BLaER1 treated with 17β-estradiol and CSF1 and Interleukin-3, amounts not matched to agents 10 nM and 100 nM (cell line): ENCODE measurements around the gene FGD3.
"Not testable (repeated sequence)": the region's sequence is repeated elsewhere in the genome, so short reads cannot be mapped to it uniquely, and the experiment has no call there.

Experiments
- H3K27ac ChIP-seq, 11 experiments: shearing (Covaris generic); formaldehyde crosslinking; 2 replicates each; pipeline ENCODE4 v1.8.1; 2022
- H3K27me3 ChIP-seq, 11 experiments: shearing (Covaris generic); formaldehyde crosslinking; 2 replicates each; pipeline ENCODE4 v1.8.1; 2022
- H3K36me3 ChIP-seq, 11 experiments: shearing (Covaris generic); formaldehyde crosslinking; 2 replicates each; pipeline ENCODE4 v1.8.1; 2022
- H3K4me1 ChIP-seq, 10 experiments: shearing (Covaris generic); formaldehyde crosslinking; 2 replicates each; pipeline ENCODE4 v1.8.1; 2022
- H3K4me2 ChIP-seq, 11 experiments: shearing (Covaris generic); formaldehyde crosslinking; 2 replicates each; pipeline ENCODE4 v1.8.1; 2022
- H3K4me3 ChIP-seq, 10 experiments: shearing (Covaris generic); formaldehyde crosslinking; 2 replicates each; pipeline ENCODE4 v1.8.1; 2022
- H3K9ac ChIP-seq, 11 experiments: shearing (Covaris generic); formaldehyde crosslinking; 2 replicates each; pipeline ENCODE4 v1.8.1; 2022
- H3K9me3 ChIP-seq, 11 experiments: shearing (Covaris generic); formaldehyde crosslinking; replicated peaks in 1 of 11; 2 replicates each; pipeline ENCODE4 v1.8.1; 2022
- H4K20me1 ChIP-seq, 11 experiments: shearing (Covaris generic); formaldehyde crosslinking; 2 replicates each; pipeline ENCODE4 v1.8.1; 2022
- Cebpa-rat ChIP-seq, 11 experiments: shearing (Covaris generic); IDR thresholded peaks; 2 replicates each; pipeline ENCODE4 v1.8.1; 2022

Gene FGD3

DNA sequence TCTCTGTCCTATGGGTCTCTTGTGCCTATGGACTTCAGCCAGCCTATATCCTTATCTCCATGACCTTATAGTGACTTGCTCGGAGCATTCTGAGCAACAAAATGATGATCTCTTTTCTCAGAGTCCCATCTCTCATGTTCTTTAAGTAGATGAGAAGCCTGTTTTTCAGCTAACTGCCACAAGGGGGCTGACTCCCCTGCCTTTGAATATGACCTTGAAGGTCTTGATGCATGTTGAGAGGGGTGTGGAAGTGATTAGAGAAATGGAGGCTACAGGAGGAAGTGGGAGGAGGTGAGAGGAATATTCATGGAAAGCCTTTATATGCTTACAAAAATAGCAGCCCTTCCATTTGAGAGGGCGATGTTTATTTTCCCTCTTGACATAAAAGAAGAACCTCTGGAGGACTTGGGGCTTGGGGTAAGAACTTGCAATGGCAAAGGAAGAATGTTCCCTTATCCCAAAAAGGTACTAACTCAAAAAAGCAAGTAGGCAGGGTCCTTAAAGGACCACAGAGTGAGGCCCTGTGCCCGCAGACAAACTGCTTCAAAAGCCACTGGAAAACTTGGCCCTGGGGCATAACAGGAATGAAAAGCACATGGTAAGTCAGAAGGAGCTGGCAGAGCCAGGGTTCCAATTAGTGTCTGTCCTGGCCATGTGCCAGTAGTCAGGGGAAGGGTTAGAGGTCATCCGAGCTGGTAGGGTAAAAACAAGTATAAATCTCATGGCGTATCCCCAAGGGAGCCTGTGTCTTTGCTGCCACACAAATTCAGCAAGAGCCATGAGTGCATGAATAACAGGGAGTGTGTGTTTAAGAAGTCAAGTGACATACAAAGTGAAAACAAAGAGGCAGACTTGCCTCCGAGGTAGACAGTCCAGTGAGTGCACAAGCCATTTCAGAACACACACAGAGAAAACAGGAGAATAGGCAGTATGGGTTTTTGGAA is 39.1 kb downstream of the FGD3 start:
- Histone ChIP-seq H4K20me1 (peaks cover 0 to 92% (median 36%) of the 10 kb centered on the region in 11 experiments; a peak in 17 of 22 replicates), H3K27me3 (no peaks in the 10 kb centered on the region), H3K27ac (peak overlapping the region in 1 of 11 experiments; percentile 27; a peak in 1 of 22 replicates), H3K4me2 (0 out of 22 replicates have a peak overlapping the region, but pooled peaks of 2 of the 11 experiments have one; percentile 4 to 5), H3K36me3 (peaks cover 95 to 100% (median 98%) of the 10 kb centered on the region in 11 experiments), H3K9ac (no peak overlapping the region), H3K9me3 (peaks cover 32 to 82% (median 70%) of the 10 kb centered on the region in 11 experiments), H3K4me1 (peaks cover 0 to 49% (median 0%) of the 10 kb centered on the region in 10 experiments; a peak in 4 of 20 replicates), H3K4me3 (no peak overlapping the region)
- TF ChIP-seq Cebpa-rat (IDR thresholded peaks at IDR 0.05), result no peak

DNA sequence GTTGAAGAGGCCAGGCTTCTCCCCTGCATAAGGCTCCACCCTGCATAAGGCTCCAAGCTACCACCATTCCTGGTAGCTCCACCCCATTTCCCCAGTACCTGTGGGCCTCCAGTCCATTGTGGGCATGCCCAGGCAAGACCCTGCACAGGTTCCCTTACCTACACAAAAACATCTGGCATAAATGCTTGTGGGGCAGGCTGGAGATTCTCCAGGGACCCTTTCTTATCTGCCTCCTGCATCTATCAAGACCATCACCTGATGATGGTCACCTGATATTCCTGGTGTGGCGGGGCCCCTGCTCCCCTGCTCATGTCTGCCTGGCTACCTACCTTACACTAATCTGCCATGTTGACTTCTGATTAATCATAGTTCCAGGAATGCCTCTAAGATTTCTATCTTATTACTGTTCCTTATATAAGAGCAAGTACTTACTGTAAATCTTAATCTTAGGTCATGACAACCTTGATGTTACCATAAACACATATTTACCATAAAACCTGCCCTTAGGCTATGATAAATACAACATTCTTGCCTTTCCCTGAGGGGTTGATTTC is 41.0 kb downstream of the FGD3 start:
- peaks cover 0 to 49% (median 0%) of the 10 kb centered on the region in 10 experiments; a peak in 4 of 20 replicates for H3K4me1 ChIP-seq
- H3K9ac ChIP-seq, result no peak overlapping the region
- H3K36me3 ChIP-seq, result peaks cover 95 to 100% (median 98%) of the 10 kb centered on the region in 11 experiments
- H3K4me3 ChIP-seq, result no peak overlapping the region
- TF ChIP-seq Cebpa-rat (IDR thresholded peaks at IDR 0.05), result no peak
- H3K27ac ChIP-seq, result peak overlapping the region in 5 of 11 experiments; percentile 2 to 17 (median 9); a peak in 1 of 22 replicates
- H4K20me1 ChIP-seq, result peaks cover 0 to 99% (median 36%) of the 10 kb centered on the region in 11 experiments; a peak in 17 of 22 replicates
- no peak overlapping the region for H3K4me2 ChIP-seq
- no peaks in the 10 kb centered on the region for H3K27me3 ChIP-seq
- peaks cover 32 to 82% (median 70%) of the 10 kb centered on the region in 11 experiments for H3K9me3 ChIP-seq

DNA sequence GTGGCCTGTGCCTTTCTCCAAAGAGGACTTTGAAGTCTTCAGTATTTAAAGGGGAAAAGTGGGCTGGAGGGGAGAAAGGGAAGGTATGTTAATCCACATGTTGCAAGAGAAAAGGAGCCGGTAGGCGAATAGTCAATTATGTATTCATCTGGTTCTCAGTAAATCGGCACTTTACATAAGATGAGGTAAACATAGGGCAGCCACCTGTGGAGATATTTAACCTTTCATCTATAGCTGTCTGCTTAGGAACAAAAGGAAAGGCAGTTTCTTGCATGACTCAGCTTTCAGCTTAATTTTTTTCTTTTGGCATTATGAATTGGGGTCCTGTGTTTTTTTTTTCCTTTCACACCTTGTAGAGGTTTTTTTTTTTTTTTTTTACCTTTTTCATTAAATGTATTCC is 42.2 kb downstream of the FGD3 start:
- Histone ChIP-seq H3K4me1 (peaks cover 0 to 47% (median 0%) of the 10 kb centered on the region in 10 experiments; a peak in 4 of 20 replicates), H3K4me3 (no peak overlapping the region), H3K4me2 (no peak overlapping the region), H3K36me3 (peaks cover 84 to 93% (median 88%) of the 10 kb centered on the region in 11 experiments), H3K9ac (no peak overlapping the region), H4K20me1 (peaks cover 0 to 94% (median 36%) of the 10 kb centered on the region in 11 experiments; a peak in 17 of 22 replicates), H3K27ac (no peak overlapping the region), H3K9me3 (peaks cover 29 to 82% (median 68%) of the 10 kb centered on the region in 11 experiments; a peak in 21 of 22 replicates), H3K27me3 (no peaks in the 10 kb centered on the region)
- TF ChIP-seq Cebpa-rat (IDR thresholded peaks at IDR 0.05), result no peak

DNA sequence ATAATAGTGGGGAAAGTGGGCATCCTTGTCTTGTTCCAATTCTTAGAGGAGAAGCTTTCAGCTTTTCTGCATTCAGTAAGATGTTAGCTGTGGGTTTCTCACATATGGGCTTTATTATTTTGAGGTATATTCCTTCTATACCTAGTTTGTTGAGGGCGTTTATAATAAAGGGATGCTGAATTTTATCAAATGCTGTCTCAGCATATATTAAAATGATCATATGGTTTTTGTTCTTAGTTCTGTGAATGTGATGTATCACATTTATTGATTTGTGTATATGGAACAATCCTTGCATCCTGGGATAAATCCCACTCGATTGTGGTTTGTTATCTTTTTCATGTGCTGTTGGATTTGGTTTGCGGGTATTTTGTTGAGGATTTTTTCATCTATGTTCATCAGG is 43.1 kb downstream of the FGD3 start:
- Histone ChIP-seq H3K27ac (no peak overlapping the region; a peak in 1 of 22 replicates), H3K4me2 (no peak overlapping the region; a peak in 1 of 22 replicates), H3K9ac (no peak overlapping the region), H4K20me1 (peaks cover 0 to 86% (median 36%) of the 10 kb centered on the region in 11 experiments; a peak in 17 of 22 replicates), H3K4me3 (no peak overlapping the region), H3K27me3 (no peaks in the 10 kb centered on the region), H3K36me3 (peaks cover 75 to 84% (median 79%) of the 10 kb centered on the region in 11 experiments), H3K9me3 (peaks cover 30 to 76% (median 61%) of the 10 kb centered on the region in 11 experiments; a peak in 21 of 22 replicates), H3K4me1 (peaks cover 0 to 39% (median 0%) of the 10 kb centered on the region in 10 experiments; a peak in 4 of 20 replicates)
- no peak for TF ChIP-seq Cebpa-rat (IDR thresholded peaks at IDR 0.05)

DNA sequence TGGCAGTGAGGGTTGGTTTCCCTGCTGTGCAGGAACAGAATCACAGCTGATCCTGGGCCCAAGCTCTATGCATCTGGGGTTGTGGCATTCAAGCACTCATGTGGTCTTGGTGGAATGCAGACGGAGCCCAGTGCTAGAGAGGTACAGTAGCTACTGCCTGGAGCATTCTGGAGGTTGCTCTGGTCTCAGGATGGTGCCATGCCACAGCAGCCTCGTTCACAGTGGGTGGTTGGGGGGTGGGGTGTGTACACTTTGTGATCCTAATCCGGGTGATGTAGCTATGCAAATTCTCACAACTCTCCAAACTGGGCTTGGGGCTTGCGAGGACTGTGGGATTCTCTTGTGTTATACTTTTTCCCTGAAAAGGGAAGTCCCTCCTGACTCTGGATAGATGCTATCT is 45.2 kb downstream of the FGD3 start:
- H3K9me3 ChIP-seq, result peaks cover 30 to 76% (median 59%) of the 10 kb centered on the region in 11 experiments; a peak in 21 of 22 replicates
- peaks cover 0 to 27% (median 0%) of the 10 kb centered on the region in 10 experiments; a peak in 2 of 20 replicates for H3K4me1 ChIP-seq
- H3K4me2 ChIP-seq, result no peak overlapping the region
- no peak overlapping the region for H3K27ac ChIP-seq
- TF ChIP-seq Cebpa-rat (IDR thresholded peaks at IDR 0.05), result no peak
- H3K36me3 ChIP-seq, result peaks cover 54 to 63% (median 58%) of the 10 kb centered on the region in 11 experiments
- H4K20me1 ChIP-seq, result peaks cover 0 to 76% (median 29%) of the 10 kb centered on the region in 11 experiments; a peak in 17 of 22 replicates
- H3K9ac ChIP-seq, result no peak overlapping the region
- no peak overlapping the region; a peak in 1 of 20 replicates for H3K4me3 ChIP-seq
- no peaks in the 10 kb centered on the region for H3K27me3 ChIP-seq

DNA sequence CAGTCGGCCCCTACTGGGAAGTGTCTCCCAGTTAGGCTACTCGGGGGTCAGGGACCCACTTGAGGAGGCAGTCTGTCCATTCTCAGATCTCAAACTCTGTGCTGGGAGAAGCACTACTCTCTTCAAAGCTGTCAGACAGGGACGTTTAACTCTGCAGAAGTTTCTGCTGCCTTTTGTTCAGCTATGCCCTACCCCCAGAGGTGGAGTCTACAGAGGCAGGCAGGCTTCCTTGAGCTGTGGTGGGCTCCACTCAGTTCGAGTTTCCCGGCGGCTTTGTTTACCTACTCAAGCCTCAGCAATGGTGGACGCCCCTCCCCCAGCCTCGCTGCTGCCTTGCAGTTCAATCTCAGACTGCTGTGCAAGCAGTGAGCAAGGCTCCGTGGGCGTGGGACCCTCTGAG is 51.5 kb downstream of the FGD3 start:
- not testable (repeated sequence) for H3K27ac ChIP-seq, H3K27me3 ChIP-seq, H3K4me3 ChIP-seq, H3K9ac ChIP-seq
- Histone ChIP-seq H3K4me2 (peak overlapping the region in 1 of 11 experiments; percentile 7; a peak in 1 of 22 replicates), H3K9me3 (peaks cover 8 to 47% (median 41%) of the 10 kb centered on the region in 11 experiments; a peak in 20 of 22 replicates), H4K20me1 (peaks cover 0 to 79% (median 52%) of the 10 kb centered on the region in 11 experiments; a peak in 20 of 22 replicates), H3K4me1 (peaks cover 8 to 24% (median 14%) of the 10 kb centered on the region in 10 experiments), H3K36me3 (peaks cover 32 to 60% (median 52%) of the 10 kb centered on the region in 11 experiments)

DNA sequence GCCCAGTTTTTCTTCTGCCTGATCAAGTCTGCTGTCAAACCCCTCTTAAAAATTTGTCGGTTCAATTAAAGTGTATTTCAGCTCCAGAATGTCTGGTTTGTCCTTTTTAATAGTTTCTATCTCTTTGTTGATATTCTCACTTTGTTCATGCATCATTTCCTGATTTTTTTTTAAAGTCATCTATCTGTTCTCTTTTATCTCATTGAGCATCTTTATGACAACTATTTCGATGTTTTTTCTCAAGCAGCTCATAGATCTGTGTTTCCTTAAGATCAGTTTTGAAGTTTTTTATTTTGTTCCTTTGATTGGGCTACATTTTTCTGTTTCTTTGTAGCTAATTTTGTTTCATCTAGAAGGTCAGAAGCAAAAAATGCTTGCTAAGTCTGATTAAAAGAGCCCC is 53.7 kb downstream of the FGD3 start:
- Histone ChIP-seq H3K4me2 (no peak overlapping the region), H4K20me1 (peaks cover 4 to 90% (median 69%) of the 10 kb centered on the region in 11 experiments; a peak in 21 of 22 replicates), H3K27me3 (no peaks in the 10 kb centered on the region), H3K36me3 (peaks cover 53 to 82% (median 74%) of the 10 kb centered on the region in 11 experiments), H3K4me1 (peaks cover 16 to 28% (median 19%) of the 10 kb centered on the region in 10 experiments), H3K9me3 (peaks cover 0 to 32% (median 27%) of the 10 kb centered on the region in 11 experiments; a peak in 18 of 22 replicates), H3K9ac (no peak overlapping the region; a peak in 1 of 22 replicates), H3K27ac (no peak overlapping the region), H3K4me3 (no peak overlapping the region)
- no peak for TF ChIP-seq Cebpa-rat (IDR thresholded peaks at IDR 0.05)

DNA sequence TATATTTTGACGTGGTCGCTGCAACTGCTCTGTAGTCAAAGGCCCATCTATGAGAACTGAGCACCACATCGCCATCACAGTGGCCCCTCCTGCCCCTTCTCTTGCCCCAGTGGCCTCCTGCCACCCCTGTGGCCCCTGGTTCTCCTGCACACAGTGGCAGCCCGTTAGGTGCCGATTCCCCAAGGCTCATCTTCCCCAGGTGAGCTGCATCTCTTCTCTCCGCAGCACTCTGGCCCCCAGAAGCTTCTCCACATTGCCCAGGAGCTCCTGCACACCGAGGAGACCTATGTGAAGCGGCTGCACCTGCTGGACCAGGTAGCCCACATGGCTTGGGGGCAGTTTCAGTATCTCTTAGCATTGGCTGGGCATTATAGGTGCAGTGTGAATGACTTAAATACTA is 55.4 kb downstream of the FGD3 start:
- TF ChIP-seq Cebpa-rat (IDR thresholded peaks at IDR 0.05), result no peak
- H3K27ac ChIP-seq, result no peak overlapping the region

More for the DNA sequence above, 55.4 kb downstream of the FGD3 start:
- H3K4me1 ChIP-seq, result peaks cover 16 to 28% (median 19%) of the 10 kb centered on the region in 10 experiments
- H3K36me3 ChIP-seq, result peaks cover 70 to 95% (median 90%) of the 10 kb centered on the region in 11 experiments
- no peak overlapping the region for H3K4me3 ChIP-seq
- H3K27me3 ChIP-seq, result no peaks in the 10 kb centered on the region
- H3K9ac ChIP-seq, result no peak overlapping the region
- peaks cover 4 to 100% (median 71%) of the 10 kb centered on the region in 11 experiments; a peak in 21 of 22 replicates for H4K20me1 ChIP-seq
- 0 out of 22 replicates have a peak overlapping the region, but pooled peaks of 1 of the 11 experiments have one; percentile 12 for H3K4me2 ChIP-seq
- peaks cover 0 to 20% (median 17%) of the 10 kb centered on the region in 11 experiments; a peak in 18 of 22 replicates for H3K9me3 ChIP-seq
